ENCODE measurements around the gene IMPACT. TPM values are rescaled to one million over a fixed set of nuclear protein-coding genes. Genes with fewer than 3 reads are reported as not detected.

Gene IMPACT
- total and polyA plus RNA-seq, 2 donors (not counting 1 experiment from before 2014, with no cell fraction given): 5.0 to 11.1 TPM

- ChIA-PET CTCF (interaction anchor here (1.1 to 12.4 kb wide), 6 partner anchors 11 to 315 kb away, joined by 3 to 179 read pairs (median 6); no protein-coding TSS in a partner anchor), POLR2A (no interaction called here)
- Mint-ChIP-seq H3K27me3 (peaks cover 3% of the 10 kb centered on the region), H3K4me3 (peak overlapping the region; percentile 55), H3K9me3 (ENCODE audit: insufficient read depth) (no peaks in the 10 kb centered on the region), H3K27ac (peak overlapping the region; percentile 15), H3K4me1 (peaks cover 27% of the 10 kb centered on the region)
- H3K9ac ChIP-seq (ENCODE audit: low read length): peak overlapping the region; percentile 24
- H3K4me2 ChIP-seq (replicated peaks; ENCODE audit: low read depth, low read length, poor library complexity, severe bottlenecking): peak overlapping the region; percentile 56
- H3K4me3 ChIP-seq (ENCODE audit: control extremely low read depth in 1 of 5, extremely low read depth in 1 of 5, insufficient read depth in 1 of 5, low read depth in 2 of 5, low read length in 4 of 5): peak overlapping the region in 1 of 5 experiments; percentile 34
- H3K79me2 ChIP-seq (ENCODE audit: control insufficient read depth, insufficient read depth, low read length): no peaks in the 10 kb centered on the region
- DNase-seq: peak; percentile 55
- no peaks in the 10 kb centered on the region for H3K9me3 ChIP-seq (ENCODE audit: control extremely low read depth in 1 of 3, control insufficient read depth in 2 of 3, insufficient read depth in 1 of 3, low read length in 2 of 3)
- TF ChIP-seq CTCF (IDR thresholded peaks at IDR 0.05) (no peak), EZH2 (IDR thresholded peaks at IDR 0.05; ENCODE audit: borderline replicate concordance, insufficient read depth, low read depth, low read length, poor library complexity, severe bottlenecking) (no peak)
- intact Hi-C loops (cut with micrococcal nuclease): no loop called here
- peaks cover 18 to 24% of the 10 kb centered on the region in 2 donors for H3K4me1 ChIP-seq (ENCODE audit: control insufficient read depth in 2 of 2, insufficient read depth in 2 of 2, low read length in 2 of 2)
- H3K27me3 ChIP-seq (replicated peaks in 1 of 4; ENCODE audit: control extremely low read depth in 1 of 4, control insufficient read depth in 3 of 4, insufficient read depth in 4 of 4, low read length in 3 of 4): peaks cover 0 to 2% (median 0%) of the 10 kb centered on the region in 4 experiments
- no peak overlapping the region for H3K27ac ChIP-seq (ENCODE audit: low read length in 2 of 2)
- peak overlapping the region; percentile 41 for H2AFZ ChIP-seq (ENCODE audit: insufficient read depth, low read depth, low read length, poor library complexity, severe bottlenecking)
- no peaks in the 10 kb centered on the region for H4K20me1 ChIP-seq (ENCODE audit: control insufficient read depth, insufficient read depth, low read length, poor library complexity, severe bottlenecking)
- H3K36me3 ChIP-seq (replicated peaks in 1 of 2; ENCODE audit: control extremely low read depth in 1 of 2, control insufficient read depth in 1 of 2, extremely low read depth in 1 of 2, insufficient read depth in 2 of 2, low read length in 1 of 2): no peaks in the 10 kb centered on the region
- ATAC-seq (ENCODE audit: low read depth): peak; percentile 34
- WGBS (ENCODE audit: insufficient coverage): 33% methylated on average over 17 of the region's 21 CpGs
Observed at GRCh38 chr18:24491927-24492834, 65.7 kb downstream of the IMPACT start.

- TF ChIP-seq CTCF (IDR thresholded peaks at IDR 0.05) (no peak), EZH2 (IDR thresholded peaks at IDR 0.05; ENCODE audit: borderline replicate concordance, insufficient read depth, low read depth, low read length, poor library complexity, severe bottlenecking) (no peak)
- Histone ChIP-seq H3K27ac (ENCODE audit: low read length in 2 of 2) (no peak overlapping the region), H3K4me1 (ENCODE audit: control insufficient read depth in 2 of 2, insufficient read depth in 2 of 2, low read length in 2 of 2) (peaks cover 14% of the 10 kb centered on the region in 2 donors), H3K9ac (ENCODE audit: low read length) (no peak overlapping the region), H3K4me2 (replicated peaks; ENCODE audit: low read depth, low read length, poor library complexity, severe bottlenecking) (no peak overlapping the region), H3K79me2 (ENCODE audit: control insufficient read depth, insufficient read depth, low read length) (no peaks in the 10 kb centered on the region), H3K9me3 (ENCODE audit: control extremely low read depth in 1 of 3, control insufficient read depth in 2 of 3, insufficient read depth in 1 of 3, low read length in 2 of 3) (no peaks in the 10 kb centered on the region), H2AFZ (ENCODE audit: insufficient read depth, low read depth, low read length, poor library complexity, severe bottlenecking) (no peak overlapping the region), H3K27me3 (replicated peaks in 1 of 4; ENCODE audit: control extremely low read depth in 1 of 4, control insufficient read depth in 3 of 4, insufficient read depth in 4 of 4, low read length in 3 of 4) (no peaks in the 10 kb centered on the region), H4K20me1 (ENCODE audit: control insufficient read depth, insufficient read depth, low read length, poor library complexity, severe bottlenecking) (no peaks in the 10 kb centered on the region), H3K36me3 (replicated peaks in 1 of 2; ENCODE audit: control extremely low read depth in 1 of 2, control insufficient read depth in 1 of 2, extremely low read depth in 1 of 2, insufficient read depth in 2 of 2, low read length in 1 of 2) (no peaks in the 10 kb centered on the region), H3K4me3 (ENCODE audit: control extremely low read depth in 1 of 5, extremely low read depth in 1 of 5, insufficient read depth in 1 of 5, low read depth in 2 of 5, low read length in 4 of 5) (no peak overlapping the region)
- DNase-seq (no peak), ATAC-seq (ENCODE audit: low read depth) (no peak)
- WGBS (ENCODE audit: insufficient coverage): no CpG with 5 or more reads among the region's 2 CpGs
- intact Hi-C loops (cut with micrococcal nuclease): no loop called here
- no peak overlapping the region for H3K27ac Mint-ChIP-seq
- no peak overlapping the region for H3K4me3 Mint-ChIP-seq
- H3K4me1 Mint-ChIP-seq: peaks cover 18% of the 10 kb centered on the region
- POLR2A ChIA-PET: no interaction called here
- no peaks in the 10 kb centered on the region for H3K9me3 Mint-ChIP-seq (ENCODE audit: insufficient read depth)
- CTCF ChIA-PET: interaction anchor here (0.8 to 1.2 kb wide), 3 partner anchors 134 to 318 kb away, joined by 3 to 4 read pairs (median 3); no protein-coding TSS in a partner anchor
- no peaks in the 10 kb centered on the region for H3K27me3 Mint-ChIP-seq
Observed at GRCh38 chr18:24494586-24494985, 68.1 kb downstream of the IMPACT start.
